Dendritic cell treated with granulocyte-macrophage colony-stimulating factor and Interleukin-4, amounts not matched to agents 40 ng/mL and 50 ng/mL, for 4 days (primary cell): ENCODE data around the gene LZTFL1.
A peak's percentile ranks its signal among the peaks of the same experiment; 100 is the strongest.

Experiments used
- H3K27ac Mint-ChIP-seq: one replicate; pipeline ENCODE4 v1.8.0; 2022; ENCODE audit warnings: mild to moderate bottlenecking, mixed read lengths
- H3K27me3 Mint-ChIP-seq: one replicate; pipeline ENCODE4 v1.8.0; 2022; ENCODE audit warnings: mild to moderate bottlenecking, mixed read lengths
- H3K36me3 Mint-ChIP-seq: one replicate; pipeline ENCODE4 v1.8.0; 2022; ENCODE audit warnings: low read depth, mixed read lengths
- H3K4me1 Mint-ChIP-seq: one replicate; pipeline ENCODE4 v1.8.0; 2022; ENCODE audit warnings: low read depth, mixed read lengths
- H3K4me3 Mint-ChIP-seq: one replicate; pipeline ENCODE4 v1.8.0; 2022; ENCODE audit warnings: mild to moderate bottlenecking, moderate library complexity, mixed read lengths
- H3K9me3 Mint-ChIP-seq: one replicate; pipeline ENCODE4 v1.8.0; 2022; ENCODE audit warnings: mixed read lengths
- intact Hi-C: fragments of 100-400 bp; cut with micrococcal nuclease; formaldehyde crosslinking; loops from one replicate; pipeline ENCODE4 v1.15.0; 2022

Gene LZTFL1

DNA sequence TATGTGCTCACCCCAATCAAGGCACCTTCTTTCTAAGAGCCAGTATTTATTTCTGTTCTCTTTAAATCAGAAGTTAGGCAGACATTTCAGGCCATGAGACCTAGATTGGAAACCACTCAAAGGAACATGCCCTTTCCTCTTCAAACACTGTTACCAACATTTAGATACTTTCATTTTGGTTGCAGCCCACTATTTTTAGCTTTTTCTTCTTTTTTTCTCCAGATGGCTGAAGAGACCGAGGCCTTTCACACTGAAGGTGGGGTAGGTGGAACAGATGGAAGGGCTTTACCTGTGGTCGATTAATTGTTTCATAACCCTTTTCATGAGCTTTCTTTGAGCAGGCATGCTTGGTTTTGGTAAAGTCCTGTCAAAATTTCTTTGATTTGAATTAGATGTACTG, 10.9 kb upstream of the LZTFL1 start:
- Mint-ChIP-seq H3K27ac (no peak overlapping the region), H3K4me1 (no peaks in the 10 kb centered on the region), H3K36me3 (no peaks in the 10 kb centered on the region), H3K4me3 (no peak overlapping the region), H3K27me3 (peaks cover 17% of the 10 kb centered on the region), H3K9me3 (no peaks in the 10 kb centered on the region)
- intact Hi-C loops: no loop called here

DNA sequence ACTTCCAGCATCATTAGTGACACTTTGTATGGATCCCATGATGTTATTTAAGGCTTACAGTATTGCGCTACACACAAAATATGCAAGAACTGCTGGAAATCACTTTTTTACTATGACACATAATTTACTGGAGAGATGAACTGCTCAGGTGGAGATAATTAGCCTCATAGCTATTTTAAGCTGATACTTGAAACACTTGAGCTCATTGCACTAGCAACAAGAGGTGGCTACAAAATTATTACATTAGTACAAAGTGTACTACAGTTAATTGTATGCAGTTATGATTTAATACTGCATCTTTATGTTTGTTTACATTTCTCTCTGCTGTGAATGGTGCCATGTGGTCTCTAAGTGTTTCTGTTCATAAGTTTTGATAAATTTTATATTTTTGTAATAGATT, 6.5 kb upstream of the LZTFL1 start:
- H3K4me3 Mint-ChIP-seq: no peak overlapping the region
- intact Hi-C loops: no loop called here

DNA sequence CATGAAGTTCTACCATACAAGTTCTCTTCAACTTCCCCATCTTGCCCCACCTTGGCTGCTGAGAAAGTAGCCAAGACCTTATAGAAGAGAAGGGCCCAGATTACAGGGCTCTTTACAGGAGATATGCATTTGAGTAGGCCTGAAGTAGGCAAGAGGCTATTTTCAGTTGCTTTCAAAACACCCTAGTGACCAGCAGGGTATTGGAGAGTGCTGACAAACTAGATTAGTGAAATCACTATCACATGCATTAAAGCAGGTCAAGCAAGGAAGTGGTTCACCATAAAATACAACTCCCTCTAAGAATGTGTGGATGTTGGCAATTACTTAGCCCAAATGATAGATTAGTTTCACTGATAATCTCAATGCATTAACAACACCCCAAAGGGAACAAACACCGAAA, 2.7 kb upstream of the LZTFL1 start:
- intact Hi-C loops: no loop called here
- no peaks in the 10 kb centered on the region for H3K9me3 Mint-ChIP-seq
- peaks cover 28% of the 10 kb centered on the region for H3K27me3 Mint-ChIP-seq
- peaks cover 7% of the 10 kb centered on the region for H3K36me3 Mint-ChIP-seq
- H3K4me3 Mint-ChIP-seq: no peak overlapping the region
- H3K27ac Mint-ChIP-seq: no peak overlapping the region
- peaks cover 5% of the 10 kb centered on the region for H3K4me1 Mint-ChIP-seq

More for the DNA sequence above, 6.5 kb upstream of the LZTFL1 start:
- Mint-ChIP-seq H3K4me1 (no peaks in the 10 kb centered on the region), H3K27me3 (peaks cover 37% of the 10 kb centered on the region), H3K36me3 (no peaks in the 10 kb centered on the region), H3K27ac (no peak overlapping the region), H3K9me3 (no peaks in the 10 kb centered on the region)

DNA sequence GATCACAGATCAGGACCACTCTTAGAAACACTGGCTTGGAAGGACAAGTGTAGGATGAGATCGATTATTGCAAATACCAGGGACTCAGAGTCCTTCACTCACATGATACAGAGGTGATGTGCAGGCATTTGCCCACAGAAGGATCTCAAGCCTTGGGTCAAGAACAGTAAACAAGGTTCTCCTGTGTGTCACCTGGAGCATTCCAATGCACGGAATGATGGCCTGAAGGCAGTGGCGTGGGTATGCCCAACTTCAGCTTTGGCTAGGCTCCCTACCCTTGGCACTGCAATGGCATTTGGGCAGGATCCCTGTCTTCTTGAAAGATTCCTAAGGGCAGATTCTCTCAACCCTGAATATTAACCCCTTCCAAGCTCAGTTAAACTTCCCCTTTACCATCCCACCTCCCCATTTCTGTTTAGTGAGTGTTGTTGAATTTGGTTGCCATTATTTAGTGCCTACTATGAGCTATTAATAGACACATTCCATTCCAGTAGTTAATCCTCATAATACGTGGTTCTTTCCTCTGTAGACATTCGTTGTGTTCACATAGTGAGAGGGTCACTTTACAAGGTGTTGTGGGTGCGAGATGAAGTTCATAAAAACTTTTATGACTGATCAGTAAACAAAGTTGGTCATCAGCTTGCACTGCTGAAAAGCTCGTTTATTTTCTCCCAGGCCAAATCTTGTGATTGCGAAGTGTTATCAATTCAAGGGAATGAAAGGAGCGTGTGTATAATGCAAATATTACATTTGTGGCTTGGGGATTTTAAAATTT, 1.1 kb upstream of the LZTFL1 start:
- intact Hi-C loops: no loop called here
- H3K27me3 Mint-ChIP-seq: peaks cover 25% of the 10 kb centered on the region
- H3K27ac Mint-ChIP-seq: no peak overlapping the region
- no peaks in the 10 kb centered on the region for H3K9me3 Mint-ChIP-seq
- peaks cover 5% of the 10 kb centered on the region for H3K4me1 Mint-ChIP-seq
- peaks cover 7% of the 10 kb centered on the region for H3K36me3 Mint-ChIP-seq
- H3K4me3 Mint-ChIP-seq: no peak overlapping the region

DNA sequence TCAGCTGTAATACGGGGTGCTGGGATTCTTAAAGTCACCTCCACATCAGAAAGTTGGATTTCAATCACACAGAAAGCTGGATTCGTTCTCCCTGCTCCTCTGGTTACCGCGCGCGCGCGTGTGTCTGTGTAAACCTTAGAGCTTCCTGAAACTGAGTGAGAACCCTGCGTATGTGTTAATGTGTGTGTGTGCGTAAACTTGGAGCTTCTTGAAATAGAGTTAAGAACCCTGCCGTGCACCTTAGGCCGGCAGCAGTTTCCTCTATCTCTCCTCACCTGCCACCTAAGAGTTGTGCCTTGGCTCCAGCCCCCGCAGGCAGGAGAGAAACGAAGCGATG, 531 bp downstream of the LZTFL1 start:
- Mint-ChIP-seq H3K27ac (peak overlapping the region; percentile 88), H3K4me1 (peaks cover 5% of the 10 kb centered on the region), H3K27me3 (peaks cover 14% of the 10 kb centered on the region), H3K36me3 (peaks cover 16% of the 10 kb centered on the region), H3K9me3 (no peaks in the 10 kb centered on the region), H3K4me3 (peak overlapping the region; percentile 93)
- intact Hi-C loops: no loop called here

DNA sequence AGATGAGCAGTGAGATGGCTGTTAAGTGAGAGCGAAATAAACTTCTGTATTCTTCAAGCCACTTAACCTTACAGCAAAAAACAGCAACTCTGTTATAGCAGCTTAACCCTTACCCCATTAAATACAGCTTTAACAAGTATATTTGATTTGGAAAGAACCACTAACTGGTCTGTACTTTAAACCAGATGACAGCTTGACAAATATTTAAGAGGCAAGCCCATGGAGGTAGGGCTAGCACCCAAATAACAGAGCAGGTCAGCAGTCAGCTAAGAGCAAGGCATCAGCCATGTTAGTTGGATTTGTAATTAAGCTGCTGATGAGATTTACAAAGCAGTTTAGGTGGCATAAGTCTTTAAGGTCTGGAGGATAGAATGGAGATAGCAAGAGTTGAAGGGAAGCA, 3.5 kb downstream of the LZTFL1 start:
- intact Hi-C loops: no loop called here
- H3K27ac Mint-ChIP-seq: no peak overlapping the region
- no peaks in the 10 kb centered on the region for H3K9me3 Mint-ChIP-seq
- H3K27me3 Mint-ChIP-seq: peaks cover 3% of the 10 kb centered on the region
- H3K4me1 Mint-ChIP-seq: peaks cover 5% of the 10 kb centered on the region
- peaks cover 28% of the 10 kb centered on the region for H3K36me3 Mint-ChIP-seq
- H3K4me3 Mint-ChIP-seq: no peak overlapping the region

DNA sequence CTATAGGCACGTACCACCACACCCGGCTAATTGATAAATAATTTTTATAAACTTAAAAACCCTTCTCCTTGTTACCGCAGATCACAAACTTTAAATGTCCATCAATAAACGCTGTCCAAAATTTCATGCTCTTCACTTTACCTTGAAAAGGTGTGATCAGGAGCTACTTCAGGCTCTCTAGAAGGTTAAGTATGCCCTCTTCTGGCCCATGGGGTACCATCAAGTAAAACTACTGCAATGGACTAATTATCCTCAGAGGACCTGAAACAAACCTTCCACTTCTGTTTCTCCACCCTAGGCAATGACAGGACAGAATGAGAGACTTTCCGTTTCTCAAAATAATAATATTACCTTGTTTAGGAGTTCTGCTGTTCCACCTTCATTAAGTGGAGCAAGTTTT, 9.2 kb downstream of the LZTFL1 start:
- H3K4me3 Mint-ChIP-seq: no peak overlapping the region
- H3K36me3 Mint-ChIP-seq: peaks cover 62% of the 10 kb centered on the region
- no peak overlapping the region for H3K27ac Mint-ChIP-seq
- no peaks in the 10 kb centered on the region for H3K27me3 Mint-ChIP-seq
- intact Hi-C loops: no loop called here
- no peaks in the 10 kb centered on the region for H3K4me1 Mint-ChIP-seq
- H3K9me3 Mint-ChIP-seq: no peaks in the 10 kb centered on the region

DNA sequence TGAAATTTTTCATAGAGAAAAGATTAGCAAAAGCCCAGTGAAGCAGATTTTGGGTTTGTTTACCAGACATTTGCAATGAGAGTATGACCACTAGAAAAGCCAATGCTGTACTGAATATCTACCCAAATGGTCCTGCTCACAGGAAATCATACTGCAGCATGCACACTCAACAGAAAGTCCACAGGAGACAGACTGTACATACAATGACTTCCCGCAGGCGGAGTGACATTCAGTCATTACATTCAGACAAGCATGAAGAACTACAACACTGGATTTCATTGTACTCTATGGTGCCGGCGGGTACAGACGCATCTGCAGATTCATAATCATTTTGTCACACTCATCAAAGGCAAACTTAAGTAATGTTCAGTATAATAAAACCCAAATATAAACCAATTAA, 11.8 kb downstream of the LZTFL1 start:
- Mint-ChIP-seq H3K27ac (no peak overlapping the region), H3K9me3 (no peaks in the 10 kb centered on the region), H3K36me3 (peaks cover 61% of the 10 kb centered on the region), H3K27me3 (no peaks in the 10 kb centered on the region), H3K4me3 (no peak overlapping the region), H3K4me1 (no peaks in the 10 kb centered on the region)
- intact Hi-C loops: no loop called here

DNA sequence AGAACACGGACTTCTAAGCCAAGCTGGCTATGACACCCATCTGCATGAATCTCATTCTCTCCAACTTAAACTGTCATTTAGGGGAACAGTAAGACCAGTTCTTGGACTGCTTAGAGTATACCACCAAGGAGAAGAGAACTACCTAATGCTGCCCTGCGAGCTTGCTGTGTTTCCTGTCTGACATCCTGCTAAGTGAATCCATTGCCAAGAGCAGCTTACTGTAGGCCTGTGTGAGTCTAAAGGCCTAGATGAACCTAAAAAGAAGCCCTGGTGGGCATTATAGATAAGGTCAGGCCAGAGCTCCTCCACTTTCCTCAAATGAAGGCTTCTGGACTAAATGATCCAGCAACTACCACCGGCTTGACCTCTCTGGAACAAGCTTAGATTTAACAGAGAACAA, 15.0 kb downstream of the LZTFL1 start:
- Mint-ChIP-seq H3K9me3 (no peaks in the 10 kb centered on the region), H3K27me3 (no peaks in the 10 kb centered on the region), H3K36me3 (peaks cover 53% of the 10 kb centered on the region), H3K4me1 (no peaks in the 10 kb centered on the region), H3K27ac (no peak overlapping the region), H3K4me3 (no peak overlapping the region)
- intact Hi-C loops: loop anchor here (10.0 kb wide), 1 partner anchor 78 kb away; no protein-coding TSS in a partner anchor

DNA sequence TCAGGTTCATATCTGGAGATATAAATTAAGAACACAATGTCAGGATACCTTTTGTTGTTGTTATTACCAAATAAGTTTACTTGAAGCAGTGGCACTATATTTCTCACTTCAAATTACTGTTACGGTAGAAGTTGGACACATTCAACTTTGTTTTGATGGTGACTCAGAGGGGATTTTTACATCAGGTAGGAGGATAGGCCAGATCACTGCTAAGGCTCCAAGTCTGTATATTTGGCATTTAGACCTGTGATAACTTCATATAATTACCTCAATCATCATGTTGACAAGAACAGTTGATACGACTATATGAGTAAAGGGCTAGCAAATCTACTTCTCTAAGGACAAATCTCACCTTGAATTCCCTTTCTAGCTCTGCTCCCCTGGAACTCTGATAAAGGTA, 15.6 kb downstream of the LZTFL1 start:
- Mint-ChIP-seq H3K27me3 (no peaks in the 10 kb centered on the region), H3K4me3 (no peak overlapping the region), H3K36me3 (peaks cover 51% of the 10 kb centered on the region), H3K9me3 (no peaks in the 10 kb centered on the region), H3K4me1 (no peaks in the 10 kb centered on the region), H3K27ac (no peak overlapping the region)
- intact Hi-C loops: loop anchor here (10.0 kb wide), 1 partner anchor 78 kb away; no protein-coding TSS in a partner anchor

DNA sequence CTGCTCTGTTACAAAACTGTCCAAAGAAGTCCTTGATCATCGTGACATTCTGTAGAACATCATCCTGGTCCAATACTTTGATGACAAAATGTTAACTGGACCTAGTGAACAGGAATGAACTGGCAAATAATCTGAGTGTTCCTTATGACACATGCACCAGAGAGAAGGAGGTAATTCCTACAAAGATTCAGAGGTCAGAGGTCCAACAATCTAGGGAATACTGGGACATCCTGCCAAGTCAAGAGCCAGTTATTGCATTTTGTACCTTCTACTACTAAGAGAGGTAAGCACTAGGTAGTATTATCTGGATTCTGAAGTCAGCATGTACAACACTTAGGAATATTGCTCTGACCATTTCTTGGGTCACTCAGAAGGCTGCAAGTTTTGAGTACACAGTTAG, 20.8 kb downstream of the LZTFL1 start:
- Mint-ChIP-seq H3K4me1 (no peaks in the 10 kb centered on the region), H3K36me3 (peaks cover 17% of the 10 kb centered on the region), H3K9me3 (no peaks in the 10 kb centered on the region), H3K27me3 (no peaks in the 10 kb centered on the region), H3K27ac (no peak overlapping the region), H3K4me3 (no peak overlapping the region)
- intact Hi-C loops: loop anchor here (10.0 kb wide), 1 partner anchor 84 kb away; no protein-coding TSS in a partner anchor

DNA sequence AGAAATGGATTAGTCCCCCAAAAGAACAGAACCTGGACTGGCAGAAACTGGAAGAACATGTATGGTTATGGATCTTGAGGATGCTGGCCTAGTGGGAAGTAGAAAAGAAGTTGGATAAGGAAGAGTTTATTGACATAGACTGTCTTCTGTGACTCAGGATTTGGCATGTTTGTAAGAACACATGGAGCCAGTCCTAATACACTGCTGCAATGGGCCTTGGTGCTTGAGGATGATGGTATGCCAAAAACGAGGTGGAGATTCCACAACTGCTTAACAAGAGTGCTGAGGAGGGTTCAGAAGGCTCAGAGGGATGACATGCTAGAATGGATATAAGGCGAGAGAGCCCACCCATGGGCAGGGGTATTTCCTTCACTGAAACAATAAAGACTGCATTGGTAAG, 22.4 kb downstream of the LZTFL1 start:
- no peak overlapping the region for H3K27ac Mint-ChIP-seq
- H3K4me1 Mint-ChIP-seq: no peaks in the 10 kb centered on the region
- H3K9me3 Mint-ChIP-seq: no peaks in the 10 kb centered on the region
- no peaks in the 10 kb centered on the region for H3K27me3 Mint-ChIP-seq
- H3K4me3 Mint-ChIP-seq: no peak overlapping the region
- peaks cover 14% of the 10 kb centered on the region for H3K36me3 Mint-ChIP-seq
- intact Hi-C loops: no loop called here

DNA sequence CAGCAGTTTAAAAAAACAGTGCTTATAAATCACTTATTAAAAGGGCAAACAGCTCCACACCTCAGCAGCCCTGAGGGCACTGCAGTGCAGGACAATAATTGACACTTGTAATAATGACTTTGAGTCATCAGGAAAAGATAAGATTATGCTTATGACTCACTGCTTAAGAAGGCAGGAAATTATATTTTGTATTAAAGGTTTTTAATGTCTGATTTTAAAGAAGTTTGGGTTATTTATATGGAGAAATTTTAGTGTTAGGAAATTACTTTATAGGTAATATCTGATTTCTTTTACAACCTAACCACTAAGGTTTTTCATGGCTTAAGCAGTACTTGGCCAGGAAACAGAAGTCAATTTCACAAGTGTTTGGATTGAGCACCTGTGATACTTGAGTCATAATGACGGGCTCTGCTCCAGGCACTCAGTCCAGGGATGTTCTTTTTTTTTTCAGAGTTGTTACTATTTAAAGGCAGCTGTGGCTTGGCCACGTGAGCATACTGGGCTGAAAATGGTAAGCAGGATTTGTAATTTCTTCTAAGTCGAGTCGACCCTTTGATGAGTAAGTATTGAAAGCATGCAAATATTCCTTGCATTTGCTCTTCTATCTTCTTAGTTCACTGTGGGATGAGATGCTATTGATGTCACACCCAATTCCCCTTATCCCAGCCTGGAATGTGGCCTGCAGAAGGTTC, 23.9 kb downstream of the LZTFL1 start:
- Mint-ChIP-seq H3K9me3 (no peaks in the 10 kb centered on the region), H3K4me3 (no peak overlapping the region), H3K4me1 (no peaks in the 10 kb centered on the region), H3K27ac (no peak overlapping the region), H3K27me3 (no peaks in the 10 kb centered on the region), H3K36me3 (peaks cover 14% of the 10 kb centered on the region)
- intact Hi-C loops: no loop called here

DNA sequence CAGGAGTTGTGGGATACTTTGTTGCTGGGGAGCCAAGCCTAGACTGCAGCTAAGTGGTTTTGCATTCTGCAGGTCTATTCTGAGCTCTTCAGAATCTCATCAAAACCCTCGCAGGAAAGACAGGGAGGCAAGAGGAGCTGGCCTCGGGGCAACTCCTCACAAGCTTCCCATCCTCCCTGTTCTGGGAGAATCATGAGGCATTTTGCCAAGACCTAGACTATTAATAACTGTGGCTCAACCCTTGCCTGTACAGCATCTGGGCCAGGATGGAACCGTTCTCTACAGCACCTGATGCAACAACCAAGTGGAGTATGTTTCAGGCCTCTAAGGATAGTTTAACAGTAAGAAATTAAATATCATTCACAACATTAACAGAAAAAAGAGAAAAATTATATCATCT, 25.4 kb downstream of the LZTFL1 start:
- Mint-ChIP-seq H3K9me3 (no peaks in the 10 kb centered on the region), H3K36me3 (peaks cover 5% of the 10 kb centered on the region), H3K27ac (no peak overlapping the region), H3K4me3 (no peak overlapping the region), H3K27me3 (no peaks in the 10 kb centered on the region), H3K4me1 (no peaks in the 10 kb centered on the region)
- intact Hi-C loops: no loop called here

DNA sequence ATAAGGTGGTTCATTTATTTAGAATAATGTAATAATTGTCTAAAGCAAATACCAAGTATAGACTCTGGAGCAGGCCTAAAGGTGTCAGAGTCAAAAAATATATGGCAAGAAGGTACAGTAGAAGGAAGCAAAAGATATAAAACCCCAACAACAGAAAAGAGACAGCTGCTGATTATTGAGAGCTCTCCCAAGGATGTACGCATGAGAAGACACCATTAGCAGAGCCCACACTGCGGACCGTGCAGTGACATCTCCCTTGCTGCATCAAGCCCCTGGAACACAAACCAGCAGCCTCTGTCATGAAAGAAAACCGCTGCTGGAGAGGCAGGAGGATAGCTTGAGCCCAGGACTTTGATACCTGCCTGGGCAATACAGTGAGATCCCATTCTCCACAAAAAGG, 27.6 kb downstream of the LZTFL1 start:
- Mint-ChIP-seq H3K36me3 (no peaks in the 10 kb centered on the region), H3K27ac (no peak overlapping the region), H3K27me3 (no peaks in the 10 kb centered on the region), H3K9me3 (no peaks in the 10 kb centered on the region), H3K4me1 (no peaks in the 10 kb centered on the region), H3K4me3 (no peak overlapping the region)
- intact Hi-C loops: no loop called here
